ENCODE results near the gene FGD2.

DNA sequence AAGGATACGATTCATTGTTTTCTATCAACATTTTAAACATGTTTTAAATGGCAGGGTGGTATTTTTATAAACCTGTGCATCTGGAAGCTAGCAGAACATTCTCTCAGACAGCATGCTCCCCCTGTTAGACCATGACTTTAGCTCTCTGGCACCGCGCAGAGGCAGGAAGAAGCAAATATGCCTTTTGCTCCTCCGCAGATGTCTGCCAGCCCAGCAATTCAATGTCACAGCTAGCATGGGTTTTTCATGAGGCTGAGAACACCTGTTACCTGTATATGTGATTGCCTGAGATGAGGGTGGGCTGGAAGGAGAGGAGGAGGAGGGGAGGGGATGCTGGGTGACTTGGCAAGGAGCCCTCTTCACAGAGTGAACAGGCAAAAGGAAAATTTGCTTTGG lies 26.1 kb upstream of the FGD2 start:
- no peak for TF ChIP-seq EZH2 (IDR thresholded peaks at IDR 0.05; ENCODE audit: borderline replicate concordance, low read depth, low read length, poor library complexity, severe bottlenecking)
- TF ChIP-seq, protein P1, sequence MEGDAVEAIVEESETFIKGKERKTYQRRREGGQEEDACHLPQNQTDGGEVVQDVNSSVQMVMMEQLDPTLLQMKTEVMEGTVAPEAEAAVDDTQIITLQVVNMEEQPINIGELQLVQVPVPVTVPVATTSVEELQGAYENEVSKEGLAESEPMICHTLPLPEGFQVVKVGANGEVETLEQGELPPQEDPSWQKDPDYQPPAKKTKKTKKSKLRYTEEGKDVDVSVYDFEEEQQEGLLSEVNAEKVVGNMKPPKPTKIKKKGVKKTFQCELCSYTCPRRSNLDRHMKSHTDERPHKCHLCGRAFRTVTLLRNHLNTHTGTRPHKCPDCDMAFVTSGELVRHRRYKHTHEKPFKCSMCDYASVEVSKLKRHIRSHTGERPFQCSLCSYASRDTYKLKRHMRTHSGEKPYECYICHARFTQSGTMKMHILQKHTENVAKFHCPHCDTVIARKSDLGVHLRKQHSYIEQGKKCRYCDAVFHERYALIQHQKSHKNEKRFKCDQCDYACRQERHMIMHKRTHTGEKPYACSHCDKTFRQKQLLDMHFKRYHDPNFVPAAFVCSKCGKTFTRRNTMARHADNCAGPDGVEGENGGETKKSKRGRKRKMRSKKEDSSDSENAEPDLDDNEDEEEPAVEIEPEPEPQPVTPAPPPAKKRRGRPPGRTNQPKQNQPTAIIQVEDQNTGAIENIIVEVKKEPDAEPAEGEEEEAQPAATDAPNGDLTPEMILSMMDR (conservative IDR thresholded peaks at IDR 0.05; ENCODE audit: low read depth, low read length), result peak; percentile 58
